NOMO-1 treated with dmso at 0.1 percent for 144 hours (cell line): ENCODE data around the gene PRMT1.
"Not testable (repeated sequence)": the region's sequence is repeated elsewhere in the genome, so short reads cannot be mapped to it uniquely, and the experiment has no call there.

Experiments
- DNase-seq: peaks from one replicate; lab custom pipeline; 2025; ENCODE audit not compliant: unreplicated experiment; lab: John Stamatoyannopoulos, UW

PRMT1 gene

DNA sequence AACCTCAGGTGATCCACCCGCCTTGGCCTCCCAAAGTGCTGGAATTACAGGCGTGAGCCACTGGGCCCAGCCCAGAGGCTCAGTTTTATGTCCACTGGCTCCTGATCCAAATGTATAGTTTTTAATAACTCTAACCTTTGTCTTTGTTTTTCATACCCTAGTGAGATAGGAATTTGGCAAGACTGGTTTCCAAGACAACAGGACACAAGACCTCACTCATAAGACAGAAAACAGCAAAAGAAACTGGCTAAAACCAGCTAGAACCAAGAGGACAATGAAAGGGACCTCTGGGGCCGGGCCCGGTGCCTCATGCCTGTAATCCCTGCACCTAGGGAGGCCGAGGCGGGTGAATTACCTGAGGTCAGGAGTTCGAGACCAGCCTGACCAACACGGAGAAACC lies 41.4 kb downstream of the PRMT1 start:
- no peak for DNase-seq

DNA sequence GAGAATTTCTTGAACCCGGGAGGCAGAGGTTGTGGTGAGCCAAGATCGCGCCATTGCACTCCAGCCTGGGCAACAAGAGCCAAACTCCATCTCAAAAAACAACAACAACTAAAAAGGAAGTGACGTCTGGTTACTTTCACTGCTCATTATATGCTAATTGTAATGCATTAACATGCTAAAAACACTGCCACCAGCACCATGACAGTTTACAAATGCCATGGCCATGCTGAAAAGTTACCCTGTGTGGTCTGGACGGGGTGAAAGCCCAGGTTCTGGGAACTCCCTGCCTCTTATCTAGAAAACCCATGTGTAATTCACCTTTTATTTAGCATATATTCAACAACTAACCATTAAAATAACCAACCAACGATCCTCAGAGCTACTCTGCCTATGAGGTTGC lies 41.9 kb downstream of the PRMT1 start:
- DNase-seq = no peak

DNA sequence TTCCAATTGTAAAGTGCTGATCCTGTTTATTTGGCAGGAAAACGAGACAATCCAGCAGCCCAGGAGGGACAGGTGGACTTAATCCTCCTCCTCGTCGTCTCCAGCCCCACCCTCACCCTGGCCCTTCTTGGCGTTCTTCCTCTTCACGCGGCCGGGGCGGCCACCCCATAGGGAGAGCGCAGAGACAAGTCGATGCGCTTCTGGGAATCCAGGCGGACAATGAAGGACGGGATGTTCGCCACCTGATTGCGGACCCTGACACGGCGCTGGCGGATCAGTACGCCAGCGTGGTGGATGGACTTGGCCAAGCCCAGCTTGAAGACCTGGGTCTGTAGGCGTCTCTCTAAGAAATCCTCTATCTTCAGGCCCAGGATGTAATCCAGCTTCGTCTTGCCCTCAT lies 42.3 kb downstream of the PRMT1 start:
- not testable (repeated sequence) for DNase-seq

DNA sequence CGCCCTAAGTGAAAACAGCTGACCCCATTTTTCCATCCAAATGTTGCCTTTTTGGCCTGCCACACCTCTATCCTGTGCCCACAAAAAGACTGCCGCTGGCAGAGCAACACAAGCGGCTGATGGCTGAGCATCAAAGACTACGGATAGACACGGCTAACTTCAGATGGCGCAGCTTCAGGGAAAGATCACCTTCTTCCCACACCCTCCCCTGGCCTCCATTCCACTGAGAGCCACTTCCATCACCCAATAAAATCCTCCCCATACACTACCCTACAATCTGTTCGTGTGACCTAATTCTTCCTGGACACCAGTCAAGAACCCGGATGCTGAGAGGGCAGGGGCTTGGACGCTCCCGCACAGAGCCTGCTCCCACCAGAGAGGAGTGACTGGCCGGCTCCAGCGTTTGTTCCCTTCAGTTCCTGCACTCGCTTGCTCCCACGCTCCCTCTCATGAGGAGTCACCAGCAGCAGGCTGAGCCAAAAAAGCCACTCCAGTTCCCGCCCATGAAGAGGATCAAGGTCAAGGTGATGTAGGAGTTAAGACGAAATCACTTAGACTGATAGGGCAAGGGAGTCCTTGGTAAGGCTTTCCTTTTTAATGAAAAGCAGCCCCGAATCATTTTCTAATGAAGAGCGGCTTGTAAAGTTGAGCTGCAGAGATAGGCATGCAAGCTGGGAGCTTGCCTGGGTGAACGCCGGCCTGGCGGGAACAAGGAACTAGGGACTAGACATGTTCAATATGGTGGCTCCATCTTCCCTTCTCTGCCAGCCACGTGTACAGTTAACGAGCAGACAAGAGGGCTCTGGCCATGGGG lies 50.4 kb downstream of the PRMT1 start:
- DNase-seq = no peak

DNA sequence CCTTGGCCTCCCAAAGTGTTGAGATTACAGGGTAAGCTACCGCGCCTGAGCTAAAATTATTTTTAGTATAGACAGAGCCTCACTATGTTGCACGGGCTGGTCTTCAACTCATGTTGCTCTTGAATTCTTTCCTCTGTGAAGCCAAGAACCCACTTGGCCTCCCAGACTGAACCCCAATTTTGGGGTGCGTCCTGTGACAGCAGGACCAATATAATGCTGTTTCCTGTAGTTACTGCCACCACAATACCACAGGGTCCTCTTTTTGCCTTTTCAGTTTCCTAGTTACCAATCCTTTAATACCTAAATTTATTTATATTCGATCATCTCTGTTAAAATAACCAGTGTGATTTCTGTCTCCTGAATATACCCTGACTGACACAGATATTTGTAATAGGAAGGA lies 53.1 kb downstream of the PRMT1 start:
- no peak for DNase-seq
